Lower lobe of right lung (tissue), 2 donors: Measurements from ENCODE around the gene OPN1LW. TPM values are rescaled to one million over a fixed set of nuclear protein-coding genes. Genes with fewer than 3 reads are reported as not detected.
"Not testable (repeated sequence)": the region's sequence is repeated elsewhere in the genome, so short reads cannot be mapped to it uniquely, and the experiment has no call there.

Experiments
- ATAC-seq, 2 donors: fragments of 200-7000 bp; cut with Tn5 transposase; one replicate each; pipeline ENCODE4 v1.9.1; 2020 to 2022; ENCODE audit warnings: mild to moderate bottlenecking in 2 of 2, moderate library complexity in 2 of 2
- DNase-seq: peaks from one replicate; pipeline ENCODE4 v3.0.0-alpha.2; 2020
- H3K27ac ChIP-seq: fragments of 200-600 bp; one replicate; pipeline ENCODE4 v1.8.0; 2022
- H3K27me3 ChIP-seq: fragments of 200-600 bp; one replicate; pipeline ENCODE4 v1.8.0; 2022; ENCODE audit warnings: low read depth
- H3K36me3 ChIP-seq: fragments of 200-600 bp; one replicate; pipeline ENCODE4 v1.8.0; 2022; ENCODE audit warnings: mild to moderate bottlenecking
- H3K4me1 ChIP-seq: fragments of 200-600 bp; one replicate; pipeline ENCODE4 v1.8.0; 2022
- H3K4me3 ChIP-seq: fragments of 200-600 bp; one replicate; pipeline ENCODE4 v1.8.0; 2022; ENCODE audit warnings: mild to moderate bottlenecking
- H3K9me3 ChIP-seq: fragments of 200-600 bp; one replicate; pipeline ENCODE4 v1.8.0; 2022
- intact Hi-C: fragments of 100-400 bp; cut with DNase I; formaldehyde crosslinking; loops from one replicate; pipeline ENCODE4 v1.11.0; 2022
- long read RNA-seq: library from polyadenylated mRNA; unstranded; transcript quantifications from one replicate; pipeline ENCODE4 v2.0.0, GENCODE V29; 2021
- total RNA-seq: library from RNA; stranded (reverse); fragmentation: NEBNext Ultra II Directional; extraction: Animal tissue kit (Norgen Biotek cat#: 25700); gene quantifications from one replicate; pipeline ENCODE4 v1.2.1, GENCODE V29; 2021
- TF ChIP-seq, protein P1 (sequence below): fragments of 200-600 bp; IDR thresholded peaks from one replicate; pipeline ENCODE4 v1.8.0; 2022; ENCODE audit warnings: antibody characterized with exemption, mild to moderate bottlenecking
- donor health status: DM: no; HTN: yes; CAD: no; lungs with severe emphysema.

Gene OPN1LW
- total RNA-seq, result not detected
- long read RNA-seq, result 0 reads

DNA sequence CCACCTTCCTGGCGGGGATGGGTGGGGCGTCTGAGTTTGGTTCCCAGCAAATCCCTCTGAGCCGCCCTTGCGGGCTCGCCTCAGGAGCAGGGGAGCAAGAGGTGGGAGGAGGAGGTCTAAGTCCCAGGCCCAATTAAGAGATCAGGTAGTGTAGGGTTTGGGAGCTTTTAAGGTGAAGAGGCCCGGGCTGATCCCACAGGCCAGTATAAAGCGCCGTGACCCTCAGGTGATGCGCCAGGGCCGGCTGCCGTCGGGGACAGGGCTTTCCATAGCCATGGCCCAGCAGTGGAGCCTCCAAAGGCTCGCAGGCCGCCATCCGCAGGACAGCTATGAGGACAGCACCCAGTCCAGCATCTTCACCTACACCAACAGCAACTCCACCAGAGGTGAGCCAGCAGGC lies at the start of gene OPN1LW:
Gene OPN1LW (plus strand): TSS at position 234 of the 400 bp plus-strand sequence. CDS start 41 bp downstream, at position 275.
- ATAC-seq, H3K9me3 ChIP-seq, intact Hi-C loops, H3K36me3 ChIP-seq, H3K27me3 ChIP-seq, H3K4me3 ChIP-seq, H3K4me1 ChIP-seq, DNase-seq, H3K27ac ChIP-seq: not testable (repeated sequence)

DNA sequence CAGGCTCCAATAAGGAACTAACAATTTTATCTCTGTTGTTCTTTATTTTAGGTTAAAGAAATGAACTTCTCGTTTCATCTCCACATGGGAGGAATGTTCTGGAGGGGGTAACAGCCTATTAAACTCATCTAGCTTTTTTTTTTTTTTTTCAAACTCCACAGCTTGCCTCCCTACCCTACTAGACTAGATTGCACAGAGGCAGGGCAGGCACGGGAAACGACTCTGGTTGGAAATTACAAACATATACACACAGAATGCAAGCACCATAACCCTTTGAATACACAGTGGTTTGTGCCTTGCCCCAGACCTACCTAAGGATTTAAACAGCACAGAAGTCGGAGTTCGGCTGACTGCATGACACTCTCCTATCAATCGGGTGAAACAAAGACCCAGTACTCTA lies 49.2 kb upstream of the OPN1LW start:
- TF ChIP-seq, protein P1, sequence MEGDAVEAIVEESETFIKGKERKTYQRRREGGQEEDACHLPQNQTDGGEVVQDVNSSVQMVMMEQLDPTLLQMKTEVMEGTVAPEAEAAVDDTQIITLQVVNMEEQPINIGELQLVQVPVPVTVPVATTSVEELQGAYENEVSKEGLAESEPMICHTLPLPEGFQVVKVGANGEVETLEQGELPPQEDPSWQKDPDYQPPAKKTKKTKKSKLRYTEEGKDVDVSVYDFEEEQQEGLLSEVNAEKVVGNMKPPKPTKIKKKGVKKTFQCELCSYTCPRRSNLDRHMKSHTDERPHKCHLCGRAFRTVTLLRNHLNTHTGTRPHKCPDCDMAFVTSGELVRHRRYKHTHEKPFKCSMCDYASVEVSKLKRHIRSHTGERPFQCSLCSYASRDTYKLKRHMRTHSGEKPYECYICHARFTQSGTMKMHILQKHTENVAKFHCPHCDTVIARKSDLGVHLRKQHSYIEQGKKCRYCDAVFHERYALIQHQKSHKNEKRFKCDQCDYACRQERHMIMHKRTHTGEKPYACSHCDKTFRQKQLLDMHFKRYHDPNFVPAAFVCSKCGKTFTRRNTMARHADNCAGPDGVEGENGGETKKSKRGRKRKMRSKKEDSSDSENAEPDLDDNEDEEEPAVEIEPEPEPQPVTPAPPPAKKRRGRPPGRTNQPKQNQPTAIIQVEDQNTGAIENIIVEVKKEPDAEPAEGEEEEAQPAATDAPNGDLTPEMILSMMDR, result no peak
- no peaks in the 10 kb centered on the region for H3K9me3 ChIP-seq
- intact Hi-C loops, result no loop called here
- no peaks in the 10 kb centered on the region for H3K27me3 ChIP-seq
- peaks cover 46% of the 10 kb centered on the region for H3K4me1 ChIP-seq
- no peaks in the 10 kb centered on the region for H3K36me3 ChIP-seq
- no peak overlapping the region for H3K27ac ChIP-seq
- DNase-seq (no peak), ATAC-seq (no peak)
- H3K4me3 ChIP-seq, result peak overlapping the region; percentile 66

DNA sequence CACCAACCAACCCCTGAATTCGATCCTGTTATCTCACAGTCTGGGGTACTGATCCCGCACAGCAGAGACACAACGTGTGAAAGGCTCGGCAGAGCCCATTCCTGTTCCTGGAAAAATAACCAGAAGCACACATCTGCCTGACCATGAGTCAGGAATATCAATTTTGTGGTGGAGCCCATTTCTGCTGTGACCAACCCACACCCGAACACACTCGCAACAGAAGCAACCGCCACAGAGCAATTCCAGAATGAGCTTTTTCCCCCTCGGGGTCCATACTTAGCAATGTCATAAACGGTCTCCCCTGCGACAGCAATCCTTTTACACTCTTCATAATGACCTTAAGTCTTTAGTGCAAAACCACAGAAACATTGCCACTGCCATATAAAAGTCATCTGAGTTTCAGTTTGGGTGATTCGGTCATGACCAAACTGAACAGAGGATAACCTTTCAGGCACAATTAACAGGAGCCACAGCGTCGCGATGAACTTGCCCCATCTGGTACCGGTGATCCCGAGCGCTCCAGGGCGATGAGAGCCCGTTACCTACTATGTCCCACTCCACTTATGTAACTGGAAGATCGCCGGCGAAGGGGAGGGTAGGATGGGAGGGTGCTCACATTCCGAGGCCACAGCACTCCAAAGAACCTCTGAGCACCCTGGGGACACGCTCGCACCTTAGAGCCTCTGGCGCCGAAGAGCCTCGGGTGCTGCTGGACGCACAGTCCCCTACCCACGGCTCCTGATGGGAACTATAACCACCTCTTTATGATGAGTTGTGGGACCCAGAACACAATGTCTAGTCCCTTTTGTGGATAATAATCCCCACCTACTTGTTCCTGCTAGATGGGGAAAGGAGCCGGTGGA lies 47.7 kb upstream of the OPN1LW start:
- intact Hi-C loops, result no loop called here
- TF ChIP-seq, protein P1, result no peak
- peak overlapping the region; percentile 91 for H3K27ac ChIP-seq
- peak overlapping the region; percentile 66 for H3K4me3 ChIP-seq
- no peaks in the 10 kb centered on the region for H3K9me3 ChIP-seq
- H3K4me1 ChIP-seq, result peaks cover 42% of the 10 kb centered on the region
- ATAC-seq (peak; percentile 32 to 37), DNase-seq (peak; percentile 42)
- H3K27me3 ChIP-seq, result no peaks in the 10 kb centered on the region
- no peaks in the 10 kb centered on the region for H3K36me3 ChIP-seq

DNA sequence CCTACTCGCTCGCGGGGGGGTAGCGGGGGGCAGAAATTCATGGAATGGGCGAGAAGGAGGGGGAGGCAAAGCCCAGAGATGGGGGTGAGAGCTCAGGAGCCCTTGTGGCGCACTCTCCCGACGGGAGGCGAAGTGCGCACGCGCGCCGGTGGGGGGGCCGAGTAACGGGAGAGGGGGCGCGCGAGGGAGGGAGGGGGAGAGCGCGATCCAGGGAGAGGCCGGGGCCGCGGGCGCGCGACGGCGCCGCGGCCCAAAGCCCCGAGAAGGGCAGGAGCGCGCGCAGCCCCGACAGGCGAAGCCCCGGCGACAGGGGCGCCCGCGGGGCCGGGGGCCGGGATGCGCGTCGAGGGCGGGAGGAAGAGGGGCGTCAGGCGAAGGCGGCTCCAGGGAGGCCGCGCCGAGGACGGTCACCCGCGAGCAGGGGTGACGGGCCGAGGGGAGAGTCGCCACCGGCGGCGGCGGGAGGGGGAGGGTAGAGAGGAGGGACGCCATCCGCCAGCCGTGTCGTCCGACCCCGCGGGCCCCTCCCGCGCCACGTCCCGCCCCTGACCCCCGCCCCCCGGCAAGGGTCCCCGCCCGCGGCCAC lies 46.9 kb upstream of the OPN1LW start:
- H3K9me3 ChIP-seq, result no peaks in the 10 kb centered on the region
- peak overlapping the region; percentile 66 for H3K4me3 ChIP-seq
- no peaks in the 10 kb centered on the region for H3K27me3 ChIP-seq
- peaks cover 40% of the 10 kb centered on the region for H3K4me1 ChIP-seq
- TF ChIP-seq, protein P1, result no peak
- peak overlapping the region; percentile 91 for H3K27ac ChIP-seq
- intact Hi-C loops, result no loop called here
- no peaks in the 10 kb centered on the region for H3K36me3 ChIP-seq
- DNase-seq (peak; percentile 76), ATAC-seq (peak; percentile 75 to 85)

DNA sequence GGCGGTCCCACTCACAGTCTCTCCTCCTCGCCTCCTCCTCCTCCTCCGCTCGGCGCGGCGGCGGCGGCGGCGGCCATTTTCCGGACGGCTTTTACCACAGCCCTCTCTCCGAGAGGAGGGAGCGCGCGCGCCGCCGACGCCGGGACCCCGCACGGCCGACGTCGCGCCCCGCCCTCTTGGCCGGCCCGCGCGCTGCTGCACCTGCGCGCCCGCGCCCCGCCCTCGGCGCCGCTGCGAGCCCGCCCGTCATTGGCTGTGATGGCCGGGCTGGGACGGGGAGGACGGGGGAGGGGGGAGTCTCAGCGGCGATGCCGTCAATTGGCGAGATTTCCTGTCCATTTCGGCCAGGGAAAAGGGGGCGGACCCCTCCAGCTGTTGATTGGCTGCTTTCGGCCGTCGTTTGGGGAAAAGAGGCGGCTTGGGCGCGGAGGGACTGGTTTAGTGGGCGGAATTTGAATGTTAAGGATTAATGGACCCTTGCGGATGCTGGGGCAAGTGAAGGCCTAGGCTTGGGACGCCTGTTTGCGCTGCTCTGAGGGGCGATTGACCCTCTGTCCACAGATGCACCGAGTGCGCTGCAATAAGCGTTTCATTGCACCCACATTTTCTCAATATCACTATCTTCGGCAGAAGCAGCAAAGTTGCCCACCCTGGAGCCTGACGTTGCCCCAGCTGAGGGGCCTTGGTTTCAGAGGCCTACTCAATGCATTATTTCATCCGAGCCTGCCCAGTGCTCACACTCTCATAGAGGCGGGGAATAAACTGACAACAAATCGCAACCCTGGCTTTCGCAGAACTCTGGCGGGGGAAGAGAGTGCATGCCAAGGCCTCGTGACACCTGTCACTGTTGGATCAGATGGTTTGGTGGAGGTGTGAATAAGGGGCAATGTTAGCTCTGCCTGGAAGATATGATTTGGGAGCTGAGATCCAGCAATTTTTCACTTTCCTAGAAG lies 46.2 kb upstream of the OPN1LW start, which contains the start of gene MECP2:
Gene MECP2 (minus strand): TSS at position 129 of the 953 bp plus-strand sequence.
- DNase-seq (peak; percentile 93), ATAC-seq (peak; percentile 95 to 99)
- Histone ChIP-seq H3K27ac (peak within 1 kb of the TSS; percentile 91), H3K27me3 (no peaks in the 10 kb centered on the region), H3K4me1 (peaks cover 32% of the 10 kb centered on the region), H3K4me3 (peak within 1 kb of the TSS; percentile 66), H3K36me3 (no peaks in the 10 kb centered on the region), H3K9me3 (no peaks in the 10 kb centered on the region)
- intact Hi-C loops, result no loop called here
- TF ChIP-seq, protein P1, result no peak
